Measurements from ENCODE around the gene SLC22A5.

DNA sequence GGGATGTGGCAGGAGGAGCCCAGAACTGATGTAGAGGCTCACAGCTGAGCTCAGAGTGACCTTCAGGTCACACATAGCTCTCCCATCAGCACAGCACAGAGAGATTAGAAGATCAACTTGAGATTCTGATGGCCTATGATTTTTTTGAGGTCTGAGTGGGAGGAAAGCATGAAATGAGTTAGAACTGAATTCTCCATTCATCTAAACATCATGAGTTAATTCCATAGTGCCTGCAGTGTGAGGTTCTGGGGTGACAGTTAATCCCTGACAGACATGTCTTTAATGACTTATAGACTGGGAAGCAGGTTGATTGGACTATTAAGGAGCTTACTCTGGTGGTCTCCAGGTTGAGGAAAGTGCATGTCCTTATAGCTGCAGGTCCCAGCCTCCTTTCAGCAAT lies 22.4 kb downstream of the SLC22A5 start:
- TF ChIP-seq, protein P1, sequence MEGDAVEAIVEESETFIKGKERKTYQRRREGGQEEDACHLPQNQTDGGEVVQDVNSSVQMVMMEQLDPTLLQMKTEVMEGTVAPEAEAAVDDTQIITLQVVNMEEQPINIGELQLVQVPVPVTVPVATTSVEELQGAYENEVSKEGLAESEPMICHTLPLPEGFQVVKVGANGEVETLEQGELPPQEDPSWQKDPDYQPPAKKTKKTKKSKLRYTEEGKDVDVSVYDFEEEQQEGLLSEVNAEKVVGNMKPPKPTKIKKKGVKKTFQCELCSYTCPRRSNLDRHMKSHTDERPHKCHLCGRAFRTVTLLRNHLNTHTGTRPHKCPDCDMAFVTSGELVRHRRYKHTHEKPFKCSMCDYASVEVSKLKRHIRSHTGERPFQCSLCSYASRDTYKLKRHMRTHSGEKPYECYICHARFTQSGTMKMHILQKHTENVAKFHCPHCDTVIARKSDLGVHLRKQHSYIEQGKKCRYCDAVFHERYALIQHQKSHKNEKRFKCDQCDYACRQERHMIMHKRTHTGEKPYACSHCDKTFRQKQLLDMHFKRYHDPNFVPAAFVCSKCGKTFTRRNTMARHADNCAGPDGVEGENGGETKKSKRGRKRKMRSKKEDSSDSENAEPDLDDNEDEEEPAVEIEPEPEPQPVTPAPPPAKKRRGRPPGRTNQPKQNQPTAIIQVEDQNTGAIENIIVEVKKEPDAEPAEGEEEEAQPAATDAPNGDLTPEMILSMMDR (conservative IDR thresholded peaks at IDR 0.05 in 1 of 2, IDR thresholded peaks at IDR 0.05 in 1 of 2; ENCODE audit: extremely low read depth in 1 of 2, insufficient read depth in 1 of 2, low read depth in 1 of 2, low read length in 2 of 2) = no peak
- TF ChIP-seq EZH2 (IDR thresholded peaks at IDR 0.05; ENCODE audit: borderline replicate concordance, low read length) = no peak
